HG03060 (cell line): ENCODE results near the gene LTBP2.
"Not testable (repeated sequence)": the region's sequence is repeated elsewhere in the genome, so short reads cannot be mapped to it uniquely, and the experiment has no call there.

Experiments used
- ATAC-seq: cut with Tn5 transposase; IDR thresholded peaks from one replicate; pipeline ENCODE4 v1.9.1; 2021; ENCODE audit warnings: low read depth, moderate number of reproducible peaks; ENCODE audit not compliant: unreplicated experiment

The LTBP2 gene

DNA sequence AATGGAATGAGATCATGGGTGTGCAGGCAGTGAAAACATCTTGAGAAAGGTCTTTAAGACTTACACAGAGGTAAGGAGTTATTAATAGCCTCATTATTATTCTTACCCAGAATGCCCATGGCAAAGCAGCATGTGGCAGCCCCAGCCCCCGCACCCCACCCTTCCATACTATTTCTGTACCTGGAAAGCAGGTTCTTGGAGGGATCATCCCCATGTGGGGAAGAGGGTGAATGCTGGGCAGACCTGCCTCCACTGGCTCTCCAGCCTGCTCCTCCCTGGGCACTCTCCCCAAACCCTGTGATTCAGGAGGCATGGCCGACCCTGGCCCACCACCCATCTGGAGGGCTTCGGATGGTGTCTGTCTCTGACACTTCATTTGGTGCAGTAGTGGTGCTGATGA, 147.3 kb downstream of the LTBP2 start:
- no peak for ATAC-seq

DNA sequence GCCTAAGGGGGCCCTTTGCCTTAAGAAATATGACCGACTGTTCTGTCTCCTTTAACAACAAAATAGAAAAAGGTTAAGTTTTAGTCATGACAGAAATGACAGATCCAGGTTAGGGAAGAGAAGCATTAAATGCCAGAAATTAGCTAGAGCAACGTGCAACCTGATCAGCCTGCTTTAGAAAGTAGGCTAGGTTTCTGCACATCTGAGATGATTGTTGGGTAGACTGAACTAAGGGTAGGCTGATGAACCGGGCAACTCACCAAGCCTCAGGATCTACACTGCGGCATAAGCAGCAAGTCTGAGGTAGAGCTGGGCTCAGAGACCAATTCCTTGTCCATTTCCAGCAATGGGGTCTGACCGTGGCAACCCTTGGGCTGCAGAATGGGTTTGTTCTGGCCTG, 148.3 kb downstream of the LTBP2 start:
- ATAC-seq, result no peak

DNA sequence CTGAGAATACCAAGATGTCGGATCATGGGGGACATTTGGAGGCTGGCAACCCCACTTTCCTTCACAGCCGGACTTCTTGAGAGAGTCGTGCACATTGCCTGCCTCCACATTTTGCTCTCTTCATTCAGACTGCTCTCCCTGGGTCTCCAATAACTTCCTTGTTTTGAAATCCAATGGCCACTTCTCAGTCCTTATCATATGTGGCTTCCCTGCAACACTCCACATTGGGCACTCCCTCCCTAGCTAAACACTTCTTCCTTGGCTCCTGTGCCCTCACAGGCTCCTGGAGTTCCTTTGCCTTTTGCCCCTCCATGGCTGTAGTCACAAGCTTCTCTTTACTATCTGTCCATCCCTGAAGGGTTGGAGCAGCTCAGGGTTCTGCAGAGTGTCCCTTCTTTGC, 149.0 kb downstream of the LTBP2 start:
- no peak for ATAC-seq

DNA sequence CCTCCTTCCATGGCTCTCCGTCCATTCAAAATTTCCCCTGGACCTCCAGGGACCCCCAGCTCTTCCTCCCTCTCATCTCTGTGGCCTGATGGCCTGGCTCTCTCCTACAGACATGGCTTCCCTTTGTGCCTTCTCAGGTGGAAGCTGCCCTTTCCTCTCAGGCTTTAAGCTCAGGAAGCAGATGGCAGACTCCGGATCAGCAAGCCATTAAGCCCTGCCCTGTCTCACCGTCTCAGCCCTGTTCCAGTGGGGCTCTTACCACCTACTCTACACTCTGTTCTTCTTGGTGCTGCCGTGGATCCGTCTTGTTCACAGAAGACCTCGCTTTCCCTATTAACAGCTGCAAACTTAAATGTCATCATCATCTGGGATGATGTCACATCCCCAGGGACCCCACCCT, 152.1 kb downstream of the LTBP2 start:
- ATAC-seq, result no peak

DNA sequence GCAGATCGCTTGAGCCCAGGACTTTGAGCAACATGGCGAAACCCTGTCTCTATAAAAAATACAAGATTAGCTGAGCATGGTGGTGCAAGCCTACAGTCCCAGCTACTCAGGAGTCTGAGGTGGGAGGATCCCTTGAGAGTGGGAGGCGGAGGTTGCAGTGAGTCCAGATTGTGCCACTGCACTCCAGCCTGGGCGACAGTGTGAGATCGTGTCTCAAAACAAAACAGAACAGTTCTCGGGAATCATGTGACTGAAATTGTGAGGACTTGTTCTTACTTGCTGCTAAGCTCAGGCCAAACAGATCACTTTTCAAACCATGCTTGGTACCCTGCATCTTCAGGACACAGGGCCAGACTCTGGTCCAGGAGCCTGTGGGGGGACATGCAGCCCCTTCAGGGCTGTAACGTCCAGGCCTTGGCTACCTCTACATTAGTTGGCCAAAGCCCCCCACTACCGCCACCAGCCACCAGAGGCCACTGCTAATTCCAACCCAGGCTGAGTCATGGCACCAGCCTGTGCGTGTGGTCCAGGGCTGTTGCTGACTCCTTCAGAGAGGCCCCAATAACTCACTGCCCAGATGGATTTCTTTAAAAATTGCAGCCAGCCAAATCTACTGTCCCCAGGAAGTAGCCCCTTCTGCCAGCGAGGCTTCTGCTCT, 152.6 kb downstream of the LTBP2 start:
- ATAC-seq, result no peak

DNA sequence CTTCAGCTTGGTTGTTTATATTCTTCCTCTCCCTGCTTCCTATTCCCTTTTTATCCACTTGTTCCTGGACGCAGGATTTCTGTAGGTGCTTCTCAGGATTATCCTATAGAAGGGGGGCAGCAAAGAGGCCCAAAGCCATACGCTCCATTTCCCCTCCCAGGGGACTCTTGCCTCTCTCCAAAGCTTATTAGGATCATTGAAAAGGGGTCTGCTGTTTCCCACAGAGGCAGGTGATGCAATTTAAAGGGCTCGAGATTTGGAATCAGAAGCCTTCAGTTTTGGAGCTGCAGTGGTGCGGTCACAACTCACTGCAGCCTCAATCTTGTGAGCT, 154.5 kb downstream of the LTBP2 start:
- ATAC-seq, result no peak

DNA sequence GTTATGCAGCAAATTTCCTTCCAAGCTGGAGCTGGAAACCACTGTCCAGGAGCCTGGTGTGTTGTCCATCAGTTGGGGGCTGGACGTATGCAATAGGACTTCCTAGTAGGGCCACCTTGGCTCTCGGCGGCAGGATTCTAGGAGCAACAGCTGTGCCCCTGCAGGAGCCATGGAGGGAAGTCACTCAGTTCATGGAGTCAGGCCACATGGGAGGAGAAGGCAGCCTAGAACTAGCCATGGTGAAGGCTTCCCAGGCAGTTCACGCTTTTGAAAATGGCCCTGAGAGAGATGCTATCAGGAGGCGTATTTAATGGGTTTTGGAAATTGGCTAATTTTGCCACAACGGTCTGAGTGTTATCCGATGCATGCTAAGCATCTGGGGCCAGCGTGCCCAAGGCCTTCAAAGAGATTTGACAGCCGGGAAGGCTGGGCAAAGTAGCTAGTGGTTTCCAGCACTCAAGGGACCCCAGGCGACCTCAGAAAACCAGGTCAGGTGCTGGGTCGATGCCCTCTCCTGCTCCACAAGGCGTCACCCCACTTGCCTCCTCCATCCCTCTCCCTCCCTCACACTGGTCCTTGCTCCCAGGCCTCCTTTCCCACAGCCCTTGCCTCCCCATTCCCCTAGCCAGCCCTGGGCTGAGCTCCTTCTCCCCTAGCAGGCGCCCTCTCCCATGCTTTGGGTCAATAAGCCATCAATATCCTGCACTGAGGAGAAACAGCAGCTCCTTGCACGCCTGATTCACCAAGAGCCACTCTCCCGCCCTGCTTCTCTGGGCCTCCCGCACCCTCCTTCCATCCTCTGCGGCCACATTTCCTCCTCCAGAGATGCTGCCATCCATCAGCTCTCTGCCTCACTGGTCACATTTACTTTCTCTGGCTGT, 155.1 kb downstream of the LTBP2 start:
- ATAC-seq, result no peak

DNA sequence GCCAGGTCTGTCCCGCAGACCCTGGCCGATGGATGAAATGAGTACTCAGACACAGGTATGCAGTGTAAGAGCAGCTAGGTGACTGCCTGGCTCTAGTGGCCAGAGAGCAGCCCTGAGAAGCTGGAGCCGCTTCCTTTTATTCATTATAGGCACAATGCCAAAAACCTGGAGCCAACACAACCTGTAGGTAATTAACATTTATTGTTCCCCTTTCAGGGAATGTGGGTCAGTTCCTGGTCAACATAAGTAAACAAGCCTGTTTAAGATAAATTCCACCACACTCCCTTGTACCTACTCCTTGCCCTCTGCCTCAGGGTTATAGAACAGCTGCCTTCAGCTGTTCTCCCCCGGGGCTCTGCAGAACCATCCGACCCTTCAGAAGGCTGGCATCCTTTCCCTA, 157.6 kb downstream of the LTBP2 start:
- not testable (repeated sequence) for ATAC-seq
